Forelimb muscle (tissue), 1 donor: ENCODE results near the gene MTLN. TPM values are rescaled to one million over a fixed set of nuclear protein-coding genes. Genes with fewer than 3 reads are reported as not detected.
"Not testable (repeated sequence)": the region's sequence is repeated elsewhere in the genome, so short reads cannot be mapped to it uniquely, and the experiment has no call there.

Source experiments
- DNase-seq: peaks from one replicate; pipeline ENCODE4 v3.0.0-alpha.2; 2013; ENCODE audit warnings: low read depth
- polyA plus RNA-seq: library from polyadenylated mRNA; unstranded; fragments of 120-200 nt; gene quantifications from one replicate; pipeline ENCODE4 v1.2.1, GENCODE V29; 2013; ENCODE audit not compliant: insufficient read length

Gene MTLN, protein sequence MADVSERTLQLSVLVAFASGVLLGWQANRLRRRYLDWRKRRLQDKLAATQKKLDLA
- polyA plus RNA-seq = 50.5 TPM

DNA sequence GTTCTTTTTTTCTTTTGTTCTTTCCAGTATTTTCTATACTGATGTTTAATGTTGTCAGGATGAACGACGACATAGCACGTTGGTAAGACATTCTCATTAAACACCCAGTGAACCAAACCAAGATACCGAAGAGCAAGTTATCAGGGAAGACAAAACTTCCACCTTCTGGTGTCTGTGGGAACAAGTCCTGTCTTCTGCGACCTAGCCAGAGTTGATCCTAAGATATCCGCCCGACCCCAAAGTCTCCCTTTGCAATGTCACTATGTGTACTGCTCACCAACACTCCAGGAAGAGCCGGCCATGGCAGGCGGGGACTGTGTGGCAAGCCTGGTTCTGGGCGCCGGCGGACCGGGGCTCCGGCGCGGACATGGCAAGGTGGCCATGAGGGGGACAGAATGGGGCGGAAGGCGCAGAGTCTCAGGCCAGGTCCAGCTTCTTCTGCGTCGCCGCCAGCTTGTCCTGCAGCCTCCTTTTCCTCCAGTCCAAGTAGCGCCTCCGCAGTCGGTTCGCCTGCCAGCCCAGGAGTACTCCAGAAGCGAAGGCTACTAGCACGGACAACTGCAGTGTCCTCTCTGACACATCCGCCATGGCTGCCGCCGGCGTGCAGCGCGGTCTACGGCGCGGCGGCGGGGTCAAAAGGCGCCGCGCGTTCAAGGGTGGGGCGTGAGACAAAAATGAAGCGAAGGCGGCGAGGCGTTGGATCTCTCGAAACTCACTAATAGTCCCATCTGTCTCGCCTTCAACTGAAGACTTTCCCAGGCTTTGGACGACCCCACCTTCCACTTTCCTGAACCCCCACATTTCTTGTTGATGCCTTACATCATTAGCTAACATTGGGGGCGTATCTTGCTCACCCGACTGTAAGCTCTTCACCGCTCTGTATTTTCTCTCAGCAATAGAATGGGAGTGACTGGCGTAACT is at the start of gene MTLN:
Gene MTLN, minus strand, starts transcription at position 610 of the 921 bp plus-strand sequence. Its CDS starts 22 bp downstream, at position 588.
- peak; percentile 53 for DNase-seq

DNA sequence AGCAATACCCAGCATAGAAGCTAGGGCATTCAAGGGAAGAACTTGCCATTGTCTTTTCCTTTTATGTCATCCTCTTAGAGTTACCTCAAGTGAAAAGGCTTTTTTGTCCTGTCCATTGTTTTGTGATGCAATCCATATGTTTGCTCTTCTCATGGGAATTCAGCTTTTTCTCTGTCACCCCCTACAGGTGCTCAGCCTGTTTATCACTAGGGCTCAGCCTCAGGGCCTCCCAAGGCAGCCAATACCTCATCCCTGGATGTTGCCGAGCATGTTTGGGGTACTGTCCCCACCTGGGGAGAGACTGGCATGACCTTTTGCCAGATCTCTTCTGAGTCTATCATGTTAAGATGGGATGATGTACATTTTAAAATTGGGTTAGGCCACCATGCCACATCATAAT is 49.6 kb upstream of the MTLN start:
- not testable (repeated sequence) for DNase-seq

DNA sequence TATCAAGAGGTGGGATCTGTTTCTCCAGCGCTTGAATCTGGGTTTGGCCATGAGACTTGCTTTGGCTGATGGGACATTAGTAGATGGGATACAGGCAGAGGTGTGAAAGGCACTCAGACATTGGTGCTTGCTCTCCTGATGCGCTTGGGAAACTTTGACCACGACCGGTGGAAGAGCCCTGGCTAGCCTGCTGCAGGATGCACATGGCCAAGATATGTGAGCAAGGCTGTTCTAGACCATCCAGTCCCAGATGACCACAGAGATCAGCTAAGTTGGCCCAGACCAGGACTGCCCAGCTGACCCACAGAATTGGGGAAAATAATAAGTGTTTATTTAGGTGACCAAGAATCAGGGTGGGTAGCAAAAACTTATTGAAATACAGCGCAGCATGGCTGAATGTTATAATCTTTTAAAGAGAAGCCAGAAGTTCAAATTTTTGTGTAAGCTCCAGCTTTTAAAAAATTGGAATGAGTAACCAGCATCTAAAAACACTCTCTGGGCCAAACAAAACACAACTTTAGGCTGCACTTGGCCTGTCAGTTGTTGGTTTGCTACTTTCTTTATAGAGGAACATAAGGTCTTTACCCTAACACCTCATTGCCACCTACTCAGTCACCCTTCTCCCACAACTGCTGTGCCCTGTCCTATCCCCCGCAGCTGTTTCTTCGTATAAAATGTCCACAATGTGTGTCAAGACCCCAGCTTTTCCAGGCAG is 35.9 kb upstream of the MTLN start:
- not testable (repeated sequence) for DNase-seq

DNA sequence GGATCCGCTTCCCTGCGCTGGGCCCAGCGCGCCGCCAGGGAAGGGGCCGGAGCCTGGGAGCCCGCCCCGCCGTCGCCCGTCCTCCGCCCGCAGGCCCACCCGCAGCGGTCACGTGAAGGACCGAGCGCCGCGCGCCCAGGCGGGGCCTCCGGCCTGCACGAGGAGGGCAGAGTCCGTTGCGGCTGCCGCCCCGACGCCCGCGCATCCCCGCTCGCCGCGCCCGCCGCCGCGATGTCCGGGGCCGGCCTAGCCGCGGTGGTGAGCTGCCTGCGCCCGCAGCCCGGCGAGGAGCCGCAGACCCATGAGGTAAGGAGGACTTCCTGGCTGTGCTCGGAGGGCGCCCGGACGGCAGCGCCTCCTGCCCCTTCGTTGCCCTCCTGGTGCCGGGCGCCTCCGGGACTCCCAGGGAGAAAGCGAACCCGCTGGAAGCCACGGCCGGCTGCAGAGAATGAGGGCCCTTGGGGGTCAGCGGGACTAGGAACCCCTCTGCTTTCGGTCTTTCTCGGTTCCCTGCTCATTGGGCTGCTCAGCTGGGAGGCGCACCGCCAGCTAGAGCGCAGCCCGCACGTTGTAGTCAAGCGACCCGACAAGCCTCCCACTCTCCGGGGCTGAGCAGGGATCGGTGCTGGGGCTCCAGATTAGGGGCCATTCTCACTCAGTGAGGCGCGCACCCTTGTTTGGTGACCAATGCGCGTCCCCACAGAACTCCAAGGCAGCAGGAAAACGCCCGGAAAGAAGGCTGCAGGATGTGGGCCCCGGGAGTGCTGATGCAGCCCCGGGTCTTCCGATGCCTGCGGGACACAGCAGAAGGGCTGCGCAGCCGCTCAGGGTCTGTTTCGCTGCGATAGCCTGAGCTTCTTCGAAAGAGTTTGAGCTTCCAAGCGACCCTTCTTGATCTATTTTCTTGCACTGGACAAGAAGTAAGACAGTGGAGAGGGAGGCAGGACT is 33.4 kb upstream of the MTLN start:
- not testable (repeated sequence) for DNase-seq

DNA sequence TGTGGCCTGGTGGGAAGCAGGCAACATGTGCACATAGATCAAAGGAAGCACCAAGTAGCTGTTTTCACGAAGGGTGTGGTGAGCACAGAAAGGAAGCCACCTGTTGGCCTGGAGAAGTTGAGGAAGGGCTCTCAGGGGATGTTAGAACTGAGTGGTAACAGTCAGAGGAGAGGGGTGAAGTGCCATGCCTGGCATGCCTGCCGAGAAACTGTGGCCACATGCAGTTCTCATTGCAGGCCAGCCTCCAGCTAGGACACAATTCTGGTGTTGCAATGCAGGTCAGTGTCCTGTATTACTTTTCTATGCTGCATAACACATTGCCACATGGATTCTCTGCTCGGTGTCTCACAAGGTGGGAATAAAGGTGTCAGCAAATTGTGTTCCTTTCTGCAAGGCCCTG is 30.9 kb upstream of the MTLN start:
- DNase-seq = not testable (repeated sequence)

DNA sequence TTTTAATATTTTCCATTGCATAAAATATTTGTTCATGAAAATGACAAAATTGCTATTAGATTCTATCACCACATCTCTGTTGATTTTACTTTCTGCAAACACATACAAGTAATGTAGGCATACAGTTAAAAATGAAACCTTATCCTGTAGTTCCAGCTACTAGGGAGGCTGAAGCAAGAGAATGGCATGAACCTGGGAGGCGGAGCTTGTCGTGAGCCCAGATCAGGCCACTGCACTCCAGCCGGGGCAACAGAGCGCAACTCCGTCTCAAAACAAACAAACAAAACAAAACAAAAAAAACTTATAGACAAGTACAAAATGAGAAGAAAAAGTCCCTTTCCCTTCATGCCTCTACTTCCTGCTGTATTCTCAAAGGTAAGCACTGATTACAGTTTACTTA is 22.2 kb upstream of the MTLN start:
- DNase-seq = not testable (repeated sequence)

DNA sequence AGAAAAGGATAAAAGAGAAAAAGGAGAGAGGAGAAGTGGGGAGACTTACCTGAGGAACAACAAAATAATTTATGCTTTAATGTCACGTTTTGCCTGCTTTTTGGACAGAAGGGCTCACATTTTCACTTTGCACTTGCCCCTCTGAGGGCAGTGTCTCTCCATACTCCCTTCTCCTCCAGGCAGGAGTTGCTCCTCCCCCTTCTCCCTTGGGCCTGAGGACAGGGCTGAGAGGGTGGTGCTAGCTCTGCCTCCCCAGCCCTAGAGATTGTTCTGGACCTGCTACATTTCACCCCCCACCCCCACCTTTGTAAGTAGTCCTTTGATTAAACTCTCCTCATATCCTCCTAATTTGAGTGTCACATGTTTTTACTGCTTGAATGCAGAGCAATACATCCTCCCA is 17.5 kb upstream of the MTLN start:
- DNase-seq = not testable (repeated sequence)

DNA sequence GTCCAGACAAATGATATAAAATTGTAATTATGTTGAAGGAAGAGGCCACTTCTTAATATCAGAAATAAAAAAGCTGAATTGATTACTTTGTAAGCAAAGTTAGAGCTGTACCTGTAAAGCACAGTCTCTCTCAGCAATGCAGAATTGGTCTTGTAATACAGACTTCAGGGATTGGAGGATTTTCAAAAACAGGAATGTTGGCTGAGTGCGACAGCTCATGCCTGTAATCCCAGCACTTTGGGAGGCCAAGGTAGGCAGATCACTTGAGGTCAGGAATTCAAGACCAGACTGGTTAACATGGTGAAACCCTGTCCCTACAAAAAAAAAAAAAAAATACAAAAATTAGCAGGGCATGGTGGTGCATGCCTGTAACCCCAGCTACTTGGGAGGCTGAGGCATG is 10.3 kb upstream of the MTLN start:
- not testable (repeated sequence) for DNase-seq

DNA sequence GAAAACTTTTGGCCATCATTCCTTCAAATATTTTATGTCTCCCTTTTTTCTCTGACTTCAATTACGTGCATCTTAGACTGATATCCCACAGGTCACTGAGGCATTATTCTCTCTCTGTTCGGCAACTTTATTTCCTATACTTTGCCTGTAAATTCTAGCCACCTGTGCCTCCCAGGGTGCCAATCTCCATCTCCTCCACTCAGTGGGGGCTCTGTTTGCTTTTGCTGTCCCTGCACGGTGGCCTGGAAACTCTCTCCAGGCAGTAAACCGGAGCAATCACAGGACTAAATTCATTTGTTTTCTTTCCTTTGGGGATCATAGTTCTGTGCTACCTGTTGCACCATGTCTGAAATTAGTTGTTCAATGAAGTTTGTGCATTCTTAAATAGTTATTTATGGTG is 9.6 kb upstream of the MTLN start:
- DNase-seq = no peak

DNA sequence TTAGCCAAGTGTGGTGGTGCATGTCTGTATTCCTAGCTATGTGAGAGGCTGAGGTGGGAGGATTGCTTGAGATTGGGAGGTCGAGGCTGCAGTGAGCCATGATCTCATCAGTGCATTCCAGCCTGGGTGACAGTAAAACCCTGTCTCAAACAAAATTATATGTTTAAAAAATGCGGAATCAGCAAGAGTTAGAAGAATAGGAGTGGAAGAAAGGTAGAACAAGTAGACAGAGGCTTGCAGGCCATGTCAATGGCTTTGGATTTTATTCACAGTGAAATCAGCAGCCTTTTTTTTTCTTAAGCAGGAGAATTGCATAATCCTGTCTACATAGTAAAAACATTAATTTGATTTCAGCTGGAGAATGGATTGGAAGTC is 7.8 kb upstream of the MTLN start:
- DNase-seq = no peak

DNA sequence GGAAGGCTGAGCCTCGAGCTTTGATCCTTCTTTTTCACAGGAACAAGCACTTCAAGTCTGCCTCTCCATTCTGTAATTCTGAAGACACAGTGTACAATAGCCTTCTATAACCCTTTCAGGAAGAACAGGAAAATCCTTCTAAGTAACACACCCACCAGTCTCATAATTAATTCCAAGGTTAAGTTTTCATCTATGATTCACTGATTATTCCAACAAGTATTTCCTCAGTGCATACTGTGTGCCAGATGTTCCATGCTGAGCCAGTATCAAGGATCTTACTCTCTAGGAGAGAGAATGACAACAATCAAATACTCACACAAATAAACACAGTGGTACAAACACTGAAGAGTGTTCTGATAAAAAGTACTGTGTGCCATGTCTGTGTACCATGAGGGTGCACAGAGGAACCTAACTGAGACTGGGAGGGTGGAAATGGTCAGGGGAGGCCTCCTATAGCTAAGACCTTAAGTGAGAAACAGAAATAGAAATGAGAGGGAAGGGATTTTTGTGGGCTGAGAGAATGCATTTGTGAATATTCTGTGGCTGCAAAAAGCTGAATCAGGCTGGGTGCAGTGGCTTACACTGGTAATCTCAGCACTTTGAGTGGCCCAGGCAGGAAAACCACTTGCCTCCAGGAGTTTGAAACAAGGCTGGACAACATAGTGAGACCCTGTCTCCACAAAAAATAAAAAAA is 7.3 kb upstream of the MTLN start:
- no peak for DNase-seq

DNA sequence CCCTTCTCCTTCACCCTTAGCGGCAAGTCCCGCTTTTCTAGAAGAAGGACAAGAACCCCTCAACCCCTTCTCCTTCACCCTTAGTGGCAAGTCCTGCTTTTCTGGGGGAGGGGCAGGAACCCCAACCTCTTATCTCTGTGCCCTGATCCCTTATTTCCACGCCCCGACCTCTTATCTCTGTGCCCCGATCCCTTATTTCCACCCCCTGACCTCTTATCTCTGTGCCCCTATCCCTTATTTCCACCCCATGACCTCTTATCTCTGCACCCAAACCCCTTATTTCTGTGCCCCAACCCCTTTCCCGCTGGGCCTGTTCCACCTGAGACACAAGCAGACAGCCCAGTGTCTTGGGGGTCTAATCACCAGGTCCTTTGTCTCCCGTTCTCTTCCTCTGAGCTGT is 6.5 kb upstream of the MTLN start:
- not testable (repeated sequence) for DNase-seq

DNA sequence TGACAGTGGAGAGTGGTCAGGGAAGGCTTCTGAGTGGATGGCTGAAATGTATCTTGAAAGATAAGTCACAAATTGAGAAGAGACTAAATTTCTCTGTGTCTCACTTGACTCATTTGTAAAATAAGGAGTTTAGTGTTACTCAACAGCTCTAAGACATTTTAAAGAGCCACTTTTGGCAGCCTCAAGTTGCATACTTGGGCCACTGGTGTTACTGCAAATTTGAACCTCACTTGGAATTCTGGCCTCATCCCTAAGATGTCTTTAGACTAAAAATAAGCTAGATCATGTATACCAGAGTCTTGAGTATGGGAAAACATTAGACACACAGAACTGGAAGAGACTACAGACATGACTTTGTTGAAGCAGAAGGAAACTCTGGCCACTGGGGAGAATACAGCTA is 4.5 kb upstream of the MTLN start:
- no peak for DNase-seq

DNA sequence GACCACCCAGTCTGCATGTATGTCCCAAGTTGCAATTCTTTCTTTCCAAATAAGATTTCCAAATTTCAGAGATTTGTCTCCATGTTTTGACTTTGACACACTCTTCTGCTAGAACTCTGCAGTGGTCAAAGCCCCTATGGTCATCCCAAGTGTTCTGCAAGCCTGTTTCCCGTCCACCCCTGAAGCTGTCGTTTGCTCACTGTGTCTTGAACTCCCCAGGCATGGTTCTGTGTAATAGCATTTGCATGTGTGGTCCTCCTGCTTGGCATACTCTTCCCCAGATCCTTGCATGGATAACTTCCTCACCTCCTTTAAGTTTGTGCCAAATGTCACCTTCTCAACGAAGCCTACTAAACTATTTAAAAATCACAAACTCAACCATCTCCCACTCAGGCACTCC is 3.9 kb upstream of the MTLN start:
- no peak for DNase-seq

DNA sequence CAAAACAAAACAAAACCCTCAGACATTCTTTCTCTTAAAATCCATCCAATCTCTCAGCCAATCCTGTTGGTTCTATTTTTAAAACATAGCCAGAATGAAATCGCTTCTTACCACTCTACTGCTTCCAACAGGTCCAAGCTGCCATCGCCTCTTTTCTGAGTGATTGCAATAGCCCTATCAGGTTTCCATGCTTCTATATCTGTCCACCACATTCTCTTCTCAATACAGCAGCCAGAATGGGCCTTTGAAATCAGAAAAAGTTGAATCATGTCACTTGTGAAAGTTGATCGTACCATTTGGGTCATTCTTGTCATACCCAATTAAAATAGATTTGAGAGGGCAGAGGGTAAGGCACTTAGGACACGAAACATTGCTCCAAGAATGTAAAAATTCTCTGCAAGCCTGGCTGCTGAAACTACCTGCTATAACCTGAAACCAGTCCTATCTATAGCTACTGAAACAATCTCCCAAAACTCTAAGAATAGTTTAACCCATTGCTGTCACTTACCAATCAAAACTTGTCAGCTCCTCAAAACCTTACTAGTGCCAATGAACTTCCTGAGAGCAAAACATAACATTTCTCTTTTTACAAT is 3.3 kb upstream of the MTLN start:
- DNase-seq = no peak

DNA sequence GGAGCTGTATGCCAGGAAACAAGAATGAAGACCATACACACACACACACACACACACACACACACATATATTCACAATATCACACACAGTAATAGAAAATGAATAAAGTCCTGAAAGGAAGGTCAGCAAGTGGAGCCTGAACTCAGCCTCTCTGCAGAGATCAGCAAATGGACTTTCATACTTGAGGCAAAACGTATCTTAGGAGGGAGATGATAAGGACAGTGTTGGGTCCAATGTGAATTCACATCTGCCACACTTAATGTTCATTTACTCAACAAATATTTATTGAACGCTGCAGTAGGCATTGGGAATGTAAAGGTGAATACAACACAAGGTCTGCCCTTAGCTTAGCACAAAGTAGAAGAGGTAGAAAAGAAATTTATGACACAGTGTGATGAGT is 2.7 kb upstream of the MTLN start:
- no peak for DNase-seq

DNA sequence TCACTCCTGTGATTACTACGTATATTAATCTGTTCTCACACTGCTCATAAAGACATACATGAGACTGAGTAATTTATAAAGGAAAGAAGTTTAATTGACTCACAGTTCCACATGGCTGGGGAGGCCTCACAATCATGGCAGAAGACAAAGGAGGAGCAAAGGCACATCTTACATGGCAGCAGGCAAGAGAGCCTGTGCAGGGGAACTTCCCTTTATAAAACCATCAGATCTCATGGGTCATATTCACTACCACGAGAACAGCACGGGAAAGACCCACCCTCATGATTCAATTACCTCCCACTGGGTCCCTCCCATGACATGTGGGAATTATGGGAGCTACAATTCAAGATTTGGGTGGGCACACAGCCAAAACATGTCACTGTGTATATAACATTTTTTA is 1.2 kb upstream of the MTLN start:
- not testable (repeated sequence) for DNase-seq

DNA sequence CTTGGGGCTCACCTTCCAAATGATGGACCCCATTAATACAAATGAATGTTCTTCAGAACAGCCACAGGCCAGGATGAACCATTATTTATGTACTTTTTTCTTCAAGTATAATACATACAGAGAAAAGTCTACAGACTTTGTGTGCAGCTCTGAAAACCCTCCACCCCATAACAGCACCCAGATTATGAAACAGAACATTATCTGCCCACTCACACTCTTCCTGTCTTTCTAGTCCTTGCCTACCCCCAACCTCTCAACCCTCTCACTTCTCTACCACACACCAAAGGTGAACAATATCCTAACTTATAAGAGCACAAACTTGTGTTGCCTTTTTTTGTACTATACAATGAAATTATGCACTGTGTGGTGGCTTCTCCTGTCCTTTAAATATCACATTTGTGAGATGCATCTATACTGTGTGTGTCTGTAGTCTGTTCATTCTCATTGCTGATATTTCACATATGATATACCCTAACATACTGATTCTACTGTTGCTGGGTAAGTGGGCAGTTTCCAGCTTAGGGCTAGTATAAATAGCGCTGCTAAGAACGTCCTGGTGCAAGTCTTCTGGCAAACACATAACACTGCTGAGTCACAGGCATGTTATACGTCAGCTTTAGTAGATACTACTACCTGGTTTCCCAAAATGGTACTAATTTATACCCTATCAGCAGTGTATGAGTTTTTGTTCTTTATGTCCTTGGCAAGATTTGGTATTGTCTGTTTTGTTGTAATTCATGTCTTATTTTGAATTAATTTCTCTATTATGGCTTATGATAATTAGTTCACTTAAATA is 6.5 kb downstream of the MTLN start:
- no peak for DNase-seq
